HepG2 (cell line): ENCODE data around the gene ACVR1B. TPM values are rescaled to one million over a fixed set of nuclear protein-coding genes. Genes with fewer than 3 reads are reported as not detected.

ENCODE experiments used
- ATRX ChIP-seq: sonication (generic); formaldehyde crosslinking; IDR thresholded peaks from 2 replicates; pipeline ENCODE4 v1.4.0; 2020; ENCODE audit warnings: missing genetic modification reagents, borderline replicate concordance
- KDM5B ChIP-seq: sonication (generic); formaldehyde crosslinking; IDR thresholded peaks from 2 replicates; pipeline ENCODE4 v1.4.0; 2020; ENCODE audit warnings: missing genetic modification reagents, mild to moderate bottlenecking, borderline replicate concordance
- KLF12 ChIP-seq: sonication (generic); formaldehyde crosslinking; IDR thresholded peaks from 2 replicates; pipeline ENCODE4 v1.4.0; 2020; ENCODE audit warnings: missing genetic modification reagents, borderline replicate concordance
- KMT2A ChIP-seq: sonication (generic); formaldehyde crosslinking; IDR thresholded peaks from 2 replicates; pipeline ENCODE4 v1.4.0; 2020; ENCODE audit warnings: missing genetic modification reagents
- MIER2 ChIP-seq: IDR thresholded peaks from 2 replicates; pipeline ENCODE4 v1.6.1; 2016; ENCODE audit warnings: missing biosample characterization, missing genetic modification reagents
- PBX2 ChIP-seq: IDR thresholded peaks from 2 replicates; pipeline ENCODE4 v1.6.1; 2016; ENCODE audit warnings: control low read depth
- PCBP2 ChIP-seq: fragments of 200-400 bp; formaldehyde crosslinking; optimal IDR thresholded peaks from 2 replicates; pipeline ENCODE3; 2018; ENCODE audit warnings: low read length, low read depth; ENCODE audit not compliant: poor library complexity, severe bottlenecking
- RFX3 ChIP-seq: IDR thresholded peaks from 2 replicates; pipeline ENCODE4 v1.6.1; 2016; ENCODE audit warnings: missing biosample characterization, missing genetic modification reagents
- SAFB2 ChIP-seq: sonication (generic); formaldehyde crosslinking; IDR thresholded peaks from 2 replicates; pipeline ENCODE4 v1.5.1; 2020; ENCODE audit warnings: missing genetic modification reagents, low read depth, mild to moderate bottlenecking, borderline replicate concordance
- SIN3A ChIP-seq: IDR thresholded peaks from 2 replicates; pipeline ENCODE4 v1.6.1; 2011; ENCODE audit warnings: low read depth, mild to moderate bottlenecking, control low read depth, low read length, borderline replicate concordance
- SMC3 ChIP-seq: IDR thresholded peaks from 2 replicates; pipeline ENCODE4 v1.6.1; 2011; ENCODE audit warnings: low read length, improper control_type of control experiment
- TGIF2 ChIP-seq: IDR thresholded peaks from 2 replicates; pipeline ENCODE4 v1.6.1; 2016; ENCODE audit warnings: control low read depth, missing compliant biosample characterization
- TOPORS ChIP-seq: sonication (generic); formaldehyde crosslinking; IDR thresholded peaks from 2 replicates; pipeline ENCODE4 v1.8.0; 2023; ENCODE audit warnings: mild to moderate bottlenecking, missing genetic modification reagents
- ZBTB33 ChIP-seq: sonication (generic); formaldehyde crosslinking; IDR thresholded peaks from 2 replicates; pipeline ENCODE4 v1.4.0; 2020; ENCODE audit warnings: missing genetic modification reagents
- ZNF460 ChIP-seq: sonication (generic); formaldehyde crosslinking; IDR thresholded peaks from 2 replicates; pipeline ENCODE4 v1.5.1; 2020; ENCODE audit warnings: missing genetic modification reagents, mild to moderate bottlenecking, borderline replicate concordance
- ZNF75D ChIP-seq: sonication (generic); formaldehyde crosslinking; IDR thresholded peaks from 2 replicates; pipeline ENCODE4 v1.8.1; 2023; ENCODE audit warnings: missing genetic modification reagents, mild to moderate bottlenecking, borderline replicate concordance
- ZNF879 ChIP-seq: sonication (generic); formaldehyde crosslinking; IDR thresholded peaks from 2 replicates; pipeline ENCODE4 v1.8.1; 2023; ENCODE audit warnings: missing genetic modification reagents
- polyA plus RNA-seq, 8 experiments: library from polyadenylated mRNA; depleted of rRNA in 3 of 8; stranded (reverse) in 7 of 8; unstranded in 1 of 8; fragments of >200 nt; fragmentation: Illumina TruSeq in 4 of 8; extraction: Trizol in 4 of 8; gene quantifications; 2 replicates each; pipeline versions ENCODE4 v1.2.1 to v1.2.3, GENCODE V29; 2011 to 2016; ENCODE audit warnings: low read depth in 4 of 8, missing spikeins in 1 of 8, mixed read lengths in 1 of 8; ENCODE audit not compliant: insufficient read depth in 1 of 8
- total RNA-seq, 5 experiments: library from RNA; depleted of rRNA; stranded (reverse); fragments of >200 nt; fragmentation: Illumina TruSeq; extraction: Trizol; gene quantifications; 2 replicates each; pipeline ENCODE4 v1.2.3, GENCODE V29; 2016; ENCODE audit warnings: low read depth in 1 of 5
- TF ChIP-seq, protein P1 (sequence below), 2 experiments: fragments of 450-650 bp in 1 of 2; sonication (generic) in 1 of 2; formaldehyde crosslinking; IDR thresholded peaks; 2 replicates each; pipeline versions ENCODE4 v1.5.0 to v1.8.0; 2020 to 2022; ENCODE audit warnings: mild to moderate bottlenecking in 1 of 2, missing genetic modification reagents in 1 of 2
- TF ChIP-seq, protein P2 (sequence below): sonication (generic); formaldehyde crosslinking; IDR thresholded peaks from 2 replicates; pipeline ENCODE4 v1.5.0; 2020; ENCODE audit warnings: mild to moderate bottlenecking, low read depth, missing genetic modification reagents, borderline replicate concordance
- TF ChIP-seq, protein P3 (sequence below): sonication (generic); formaldehyde crosslinking; IDR thresholded peaks from 2 replicates; pipeline ENCODE4 v1.8.1; 2023; ENCODE audit warnings: mild to moderate bottlenecking, moderate library complexity, missing genetic modification reagents

ACVR1B gene
- total and polyA plus RNA-seq, 2 of the 13 experiments (the other 11 are each of a cell fraction or from before 2014, with no cell fraction given): 8.9 to 12.1 TPM

DNA sequence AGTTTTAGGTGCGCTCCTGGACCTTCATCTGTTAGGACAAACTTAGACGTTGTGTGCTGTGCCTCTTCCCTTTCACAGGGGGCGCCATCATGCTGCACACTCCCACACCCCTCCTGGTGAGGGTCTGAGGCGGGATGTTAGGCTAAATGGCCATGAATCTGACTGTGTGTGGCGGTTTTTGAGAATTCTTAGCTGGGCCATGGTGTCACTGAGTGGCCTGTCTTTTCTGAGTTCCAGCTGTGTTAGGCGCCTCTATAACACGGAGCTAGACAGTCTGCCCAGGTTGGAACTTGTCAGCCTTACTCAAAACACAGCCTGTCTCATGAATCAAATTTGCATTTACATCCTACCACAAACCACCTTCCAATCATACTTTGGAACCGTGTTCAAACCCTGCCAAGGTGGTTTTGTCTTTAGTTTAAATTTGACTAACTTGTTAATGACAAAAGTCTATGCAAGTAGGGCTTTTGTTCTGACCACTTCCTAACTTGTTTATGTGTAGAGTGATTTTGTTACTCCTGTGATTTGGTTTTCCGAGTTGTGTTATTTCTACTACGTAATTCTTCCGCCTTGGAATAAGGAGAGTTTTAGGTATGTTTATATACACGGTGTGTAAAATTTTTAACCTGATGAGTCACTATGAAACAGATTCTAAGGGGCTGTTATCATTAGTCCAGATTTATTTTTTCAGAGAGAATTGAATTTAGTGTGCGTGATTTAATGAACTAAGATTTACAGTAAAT is 19.6 kb downstream of the ACVR1B start (continued):
- TF ChIP-seq ZNF460 (CRISPR knock-in tag) (no peak), ZNF75D (CRISPR knock-in tag) (no peak), TGIF2 (CRISPR knock-in tag) (no peak), KMT2A (0 out of 2 replicates have a peak, but pooled peaks have one; percentile 42), KDM5B (CRISPR knock-in tag) (no peak), ATRX (CRISPR knock-in tag) (no peak), RFX3 (CRISPR knock-in tag) (no peak), ZBTB33 (CRISPR knock-in tag) (peak; percentile 95), SAFB2 (CRISPR knock-in tag) (no peak), SIN3A (no peak), MIER2 (CRISPR knock-in tag) (no peak), PCBP2 (no peak), PBX2 (CRISPR knock-in tag) (no peak), KLF12 (CRISPR knock-in tag) (no peak), SMC3 (peak; percentile 35; the same call in 1 of the 2 replicates), ZNF879 (CRISPR knock-in tag) (no peak), TOPORS (CRISPR knock-in tag) (no peak)
- TF ChIP-seq, protein P1, sequence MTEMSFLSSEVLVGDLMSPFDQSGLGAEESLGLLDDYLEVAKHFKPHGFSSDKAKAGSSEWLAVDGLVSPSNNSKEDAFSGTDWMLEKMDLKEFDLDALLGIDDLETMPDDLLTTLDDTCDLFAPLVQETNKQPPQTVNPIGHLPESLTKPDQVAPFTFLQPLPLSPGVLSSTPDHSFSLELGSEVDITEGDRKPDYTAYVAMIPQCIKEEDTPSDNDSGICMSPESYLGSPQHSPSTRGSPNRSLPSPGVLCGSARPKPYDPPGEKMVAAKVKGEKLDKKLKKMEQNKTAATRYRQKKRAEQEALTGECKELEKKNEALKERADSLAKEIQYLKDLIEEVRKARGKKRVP (CRISPR knock-in tag; IDR thresholded peaks at IDR 0.05): no peak
- TF ChIP-seq, protein P2, sequence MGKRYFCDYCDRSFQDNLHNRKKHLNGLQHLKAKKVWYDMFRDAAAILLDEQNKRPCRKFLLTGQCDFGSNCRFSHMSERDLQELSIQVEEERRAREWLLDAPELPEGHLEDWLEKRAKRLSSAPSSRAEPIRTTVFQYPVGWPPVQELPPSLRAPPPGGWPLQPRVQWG (CRISPR knock-in tag): no peak
- TF ChIP-seq, protein P3, sequence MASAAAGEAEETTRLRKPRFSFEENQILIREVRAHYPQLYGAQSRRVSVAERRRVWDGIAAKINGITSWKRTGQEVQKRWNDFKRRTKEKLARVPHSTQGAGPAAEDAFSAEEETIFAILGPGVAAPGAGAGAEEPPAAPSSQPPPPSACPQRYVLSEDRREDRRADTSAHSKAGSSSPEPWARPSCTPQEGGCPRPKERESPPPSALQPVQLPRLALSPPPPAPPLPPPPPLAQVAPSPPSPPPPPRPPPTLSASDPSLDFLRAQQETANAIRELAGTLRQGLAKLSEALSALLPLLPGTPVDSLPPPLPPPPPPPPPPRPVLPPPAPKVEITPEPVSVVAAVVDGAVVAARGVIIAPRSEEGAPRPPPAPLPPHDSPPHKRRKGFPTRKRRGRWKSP: no peak
